HG03135 (cell line): ENCODE results near the gene VWC2L.

Experiments
- ATAC-seq: cut with Tn5 transposase; IDR thresholded peaks from one replicate; pipeline ENCODE4 v1.9.1; 2021; ENCODE audit warnings: mild to moderate bottlenecking, moderate library complexity; ENCODE audit not compliant: unreplicated experiment

VWC2L gene

DNA sequence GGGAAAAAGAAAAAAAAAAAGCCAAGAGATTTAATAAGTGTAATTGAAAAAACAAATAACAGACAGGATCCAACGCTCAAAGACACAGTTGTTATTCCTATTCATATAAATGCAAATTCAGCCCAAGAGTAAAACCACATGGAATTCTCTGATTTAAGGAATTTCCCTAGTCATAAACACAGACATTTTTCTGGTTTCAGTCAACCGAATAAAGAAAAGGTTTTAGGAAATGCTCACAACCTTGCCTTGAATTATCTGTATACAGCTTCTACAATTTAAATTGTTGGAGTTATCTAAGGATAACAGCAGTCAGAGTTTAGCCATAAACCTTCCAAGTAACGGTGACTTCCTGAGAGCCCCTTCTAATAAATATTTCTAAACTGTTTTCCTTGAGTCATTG is 122.7 kb downstream of the VWC2L start:
- ATAC-seq = no peak

DNA sequence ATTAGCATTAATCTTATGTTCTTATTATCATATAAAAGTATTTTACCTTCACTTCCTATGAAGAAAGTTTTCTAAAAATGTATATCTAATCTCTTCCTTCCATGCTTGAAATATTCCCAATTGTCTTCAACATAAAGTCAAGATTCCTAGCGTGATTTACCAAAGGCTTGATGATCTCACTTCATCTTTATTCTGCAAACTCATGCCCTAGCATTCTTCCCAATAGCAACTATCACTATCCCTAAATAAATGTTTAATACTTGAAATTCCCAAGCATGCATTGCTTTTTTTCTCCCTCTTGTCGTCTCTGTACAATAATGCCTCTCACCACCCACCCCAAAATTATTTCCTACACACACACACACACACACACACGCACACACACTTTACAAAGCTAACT is 125.8 kb downstream of the VWC2L start:
- no peak for ATAC-seq

DNA sequence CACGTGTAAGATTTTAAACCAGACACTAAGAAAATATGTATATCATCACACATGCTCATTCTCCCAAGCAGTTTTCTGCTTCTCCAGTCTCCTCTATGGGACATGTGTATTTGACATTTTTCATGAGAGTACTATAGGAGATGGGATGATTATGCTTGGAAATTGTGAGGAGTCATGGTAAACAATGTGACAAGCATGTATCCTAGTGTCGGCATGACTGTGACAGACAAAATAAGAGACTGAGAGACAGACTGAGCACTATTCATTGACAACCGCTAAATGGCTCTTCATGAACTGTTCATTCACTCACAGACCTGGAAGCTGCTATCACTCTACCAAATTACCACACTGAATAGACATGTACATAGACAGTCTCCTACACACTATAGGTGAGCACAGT is 127.1 kb downstream of the VWC2L start:
- ATAC-seq = no peak

DNA sequence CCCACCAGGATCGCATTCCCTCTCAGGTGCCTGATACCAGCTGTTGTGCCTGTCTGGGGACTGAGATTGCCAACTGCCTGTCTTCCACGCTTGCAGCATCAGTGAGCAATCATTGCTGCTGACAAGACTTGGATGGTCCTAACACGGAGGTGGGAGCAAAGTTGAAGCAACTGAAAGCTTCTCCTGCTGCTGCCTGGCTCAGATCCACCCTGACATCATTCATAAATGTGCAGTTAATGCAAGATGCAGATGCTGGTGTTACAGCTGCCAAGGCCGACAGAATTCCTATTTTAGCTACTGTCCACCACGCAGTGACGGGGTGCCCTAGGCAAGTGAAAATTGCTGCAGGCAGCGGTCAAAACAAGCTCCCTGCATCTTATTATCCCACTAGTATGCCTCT is 131.4 kb downstream of the VWC2L start:
- no peak for ATAC-seq

DNA sequence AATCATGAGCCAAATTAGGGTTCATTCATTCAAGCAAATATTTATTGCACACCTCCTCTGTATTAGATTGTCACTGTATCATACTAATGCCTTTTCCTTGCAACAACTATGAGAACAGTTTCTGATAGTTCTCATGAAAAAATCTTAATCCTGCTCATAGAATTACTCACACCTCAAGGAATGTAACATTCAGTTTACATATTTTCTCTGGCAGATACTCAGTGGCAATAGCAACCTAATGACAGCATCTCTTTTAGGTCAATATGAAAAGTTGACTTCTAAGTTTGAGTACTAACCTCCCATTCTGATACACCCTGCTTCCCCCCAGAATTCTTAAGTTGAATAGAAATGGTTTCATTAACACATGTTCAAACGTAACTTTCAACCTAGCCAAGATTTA is 132.0 kb downstream of the VWC2L start:
- ATAC-seq = no peak

DNA sequence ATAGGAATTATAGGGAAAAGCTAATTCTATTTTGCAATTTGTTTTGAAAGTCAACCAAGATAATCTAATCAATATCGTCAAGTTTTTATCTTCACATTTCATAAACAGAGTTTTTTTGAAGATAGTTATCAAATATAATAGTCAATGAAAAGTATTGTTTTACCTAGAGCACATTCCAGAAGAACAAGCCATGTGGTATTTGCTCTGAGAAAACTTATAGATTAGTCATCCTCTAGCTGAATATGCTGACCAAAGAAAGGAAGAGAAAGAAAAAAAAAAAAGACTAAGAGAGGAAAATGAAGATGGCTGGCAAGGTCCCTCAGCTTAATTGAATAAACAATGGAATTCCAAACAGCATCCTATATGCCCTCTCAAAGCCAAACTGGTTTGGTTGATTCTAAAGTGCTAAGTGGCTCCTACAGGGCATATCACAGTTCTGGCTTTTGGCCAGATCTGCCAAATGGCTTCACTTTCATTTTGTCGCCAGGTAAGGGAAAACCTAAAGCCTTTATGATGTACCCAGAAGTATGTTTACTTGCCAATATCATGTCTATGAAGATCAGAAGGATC is 132.6 kb downstream of the VWC2L start:
- no peak for ATAC-seq

- ATAC-seq = no peak
Observed at GRCh38 chr2:214545898-214546542, 135.2 kb downstream of the VWC2L start.

GRCh38 chr2:214547931-214548330 is 137.1 kb downstream of the VWC2L start:
- no peak for ATAC-seq

DNA sequence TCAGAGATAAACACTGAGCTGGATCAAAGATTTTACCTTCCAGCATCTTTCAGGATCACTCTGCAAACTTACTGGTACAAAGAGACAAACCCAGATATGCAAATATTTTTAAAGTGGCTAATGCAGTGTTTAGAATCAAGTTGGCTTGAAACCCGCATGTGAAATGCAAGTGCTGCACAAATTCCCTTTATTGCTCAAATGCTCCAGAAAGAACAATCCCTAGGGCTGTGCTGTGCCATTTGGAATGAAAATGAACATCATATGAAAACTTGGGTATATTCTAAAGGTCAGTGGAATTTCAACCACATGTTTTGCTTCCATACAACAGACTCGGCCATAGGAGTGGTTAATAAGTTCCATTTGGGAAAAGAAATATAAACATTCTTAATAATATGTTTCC is 139.1 kb downstream of the VWC2L start:
- ATAC-seq = no peak

GRCh38 chr2:214550786-214551185 is 139.9 kb downstream of the VWC2L start:
- ATAC-seq = no peak

GRCh38 chr2:214557884-214558283 is 147.0 kb downstream of the VWC2L start:
- ATAC-seq = no peak

DNA sequence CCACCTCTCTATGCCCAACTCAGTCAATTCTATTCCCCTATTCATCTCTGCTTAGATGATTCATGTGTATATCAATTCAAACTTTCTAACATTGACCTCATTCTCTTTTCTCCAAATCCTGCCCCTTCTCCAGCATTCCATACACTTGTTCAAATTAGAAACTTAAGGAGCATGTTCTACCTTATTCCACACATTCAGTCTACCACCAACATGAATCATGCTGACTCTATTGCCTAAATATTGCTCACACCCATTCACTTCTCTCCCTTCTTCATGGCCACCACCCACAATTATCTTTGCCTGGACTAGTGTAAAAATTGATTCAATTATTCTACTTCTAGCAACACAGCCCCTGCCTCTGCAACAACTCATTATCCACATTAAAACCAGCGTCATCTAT is 147.5 kb downstream of the VWC2L start:
- ATAC-seq = no peak

DNA sequence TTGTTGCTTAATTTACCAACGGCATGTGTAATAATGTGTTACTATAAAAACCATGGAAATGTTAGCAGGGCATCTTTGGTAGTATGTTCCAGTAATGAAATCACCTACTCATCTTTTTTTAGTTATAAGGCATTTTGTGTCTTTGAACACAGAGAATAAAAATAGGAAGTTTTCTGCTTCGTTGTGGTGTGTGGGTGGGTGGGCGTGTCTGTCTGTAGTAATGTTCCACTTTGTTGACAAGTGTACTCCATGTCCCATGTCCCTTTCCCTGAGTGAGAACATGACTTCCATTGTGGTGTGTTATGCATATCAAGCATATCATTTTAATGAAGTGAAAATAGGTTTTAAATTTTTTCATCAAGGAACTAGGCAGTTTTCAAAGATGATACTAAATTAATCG is 149.3 kb downstream of the VWC2L start:
- no peak for ATAC-seq

- ATAC-seq = no peak
Observed at GRCh38 chr2:214560618-214561190, 149.8 kb downstream of the VWC2L start.

DNA sequence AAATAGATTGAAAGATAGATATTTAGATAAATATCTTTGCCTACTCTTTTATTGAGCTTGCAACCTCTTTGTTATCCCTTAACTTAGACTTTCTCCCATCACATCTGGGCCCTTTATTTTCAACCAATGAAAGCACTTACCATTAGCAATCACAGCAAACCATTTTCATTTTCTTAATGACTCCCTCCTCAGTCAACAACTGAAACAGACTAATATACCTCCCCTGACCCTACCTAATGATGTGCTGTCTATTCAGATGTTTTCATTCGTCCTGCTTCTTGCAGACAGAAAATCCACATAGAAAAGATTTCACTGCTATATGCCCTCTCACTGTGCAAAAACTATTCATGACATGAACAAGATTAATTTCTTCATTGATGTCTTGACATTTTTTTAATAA is 154.4 kb downstream of the VWC2L start:
- ATAC-seq = no peak

DNA sequence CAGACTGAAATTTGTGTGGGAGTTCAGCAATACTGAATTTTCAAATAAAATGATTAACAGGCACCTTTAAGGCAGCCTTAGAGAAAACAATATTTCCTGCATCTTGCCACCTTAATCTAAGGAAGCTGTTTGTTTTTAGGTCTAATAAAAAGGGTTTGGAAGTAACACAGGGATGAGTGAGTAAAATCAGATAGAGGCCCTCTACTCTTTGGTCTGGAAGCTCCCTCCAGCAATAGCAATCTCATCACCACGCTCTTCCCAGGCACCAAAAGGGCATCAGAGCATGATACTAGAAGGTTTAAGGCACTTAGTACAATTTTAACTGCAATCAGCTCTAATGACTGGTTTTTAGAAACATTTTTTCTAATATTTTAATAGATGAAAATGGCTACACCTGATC is 155.6 kb downstream of the VWC2L start:
- ATAC-seq = no peak

DNA sequence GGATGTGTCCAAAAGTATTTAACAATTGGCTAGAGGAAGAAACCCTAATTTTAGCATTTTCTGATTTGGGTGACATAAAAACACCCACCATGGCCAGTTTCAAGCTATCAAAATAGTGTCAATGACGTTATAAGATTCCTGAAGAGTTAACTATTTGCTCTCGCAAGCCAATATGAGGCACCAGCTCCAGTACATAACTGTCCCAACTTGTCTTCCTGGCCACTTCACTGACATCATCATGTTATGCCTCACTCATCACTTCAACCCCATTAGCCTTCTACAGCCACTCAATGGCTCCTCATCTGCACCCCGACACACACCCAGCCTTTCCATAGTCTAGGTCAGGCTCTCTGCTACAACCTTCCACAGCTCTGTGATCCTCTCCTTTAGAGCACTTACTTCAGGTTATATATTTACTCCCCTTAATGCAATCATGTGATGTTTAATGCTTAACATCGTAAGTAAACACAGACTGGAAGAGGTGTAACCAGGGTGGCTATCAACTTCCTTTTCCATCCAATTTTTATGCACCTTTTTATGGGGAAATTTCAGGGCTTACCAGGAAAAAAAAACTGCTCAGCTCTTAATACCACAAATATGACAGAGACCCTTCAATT is 158.7 kb downstream of the VWC2L start:
- no peak for ATAC-seq

DNA sequence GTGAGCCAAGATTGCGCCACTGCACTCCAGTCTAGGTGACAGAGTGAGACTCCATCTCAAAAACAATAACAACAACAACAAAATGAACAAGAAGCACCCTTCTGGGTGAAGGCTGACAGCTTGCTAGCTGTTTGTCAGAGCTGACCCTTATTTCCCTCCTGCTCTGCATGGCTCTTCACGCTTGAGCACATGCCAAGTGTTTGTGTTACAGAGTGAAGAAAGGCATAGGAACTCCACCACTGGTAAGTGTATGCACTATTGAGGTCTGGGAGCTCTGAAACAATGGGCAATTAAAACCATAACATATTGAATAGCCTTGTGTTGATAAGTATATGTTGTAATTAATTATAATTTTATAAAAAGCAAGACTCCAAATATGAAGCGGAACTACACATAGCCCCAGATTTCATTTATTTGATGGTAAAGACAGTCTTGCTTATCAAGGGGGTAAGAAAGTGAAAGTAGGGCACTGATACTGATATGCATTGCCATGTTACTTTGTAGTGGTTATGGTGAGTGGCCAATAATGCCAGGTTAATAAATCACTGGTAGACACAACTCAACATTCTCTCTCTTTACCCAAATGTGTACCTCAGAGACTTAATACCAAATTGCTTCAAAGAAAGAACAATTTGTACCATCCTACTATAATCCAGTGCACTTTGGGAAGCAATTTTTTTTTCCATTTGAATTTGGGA is 163.4 kb downstream of the VWC2L start:
- ATAC-seq = no peak

DNA sequence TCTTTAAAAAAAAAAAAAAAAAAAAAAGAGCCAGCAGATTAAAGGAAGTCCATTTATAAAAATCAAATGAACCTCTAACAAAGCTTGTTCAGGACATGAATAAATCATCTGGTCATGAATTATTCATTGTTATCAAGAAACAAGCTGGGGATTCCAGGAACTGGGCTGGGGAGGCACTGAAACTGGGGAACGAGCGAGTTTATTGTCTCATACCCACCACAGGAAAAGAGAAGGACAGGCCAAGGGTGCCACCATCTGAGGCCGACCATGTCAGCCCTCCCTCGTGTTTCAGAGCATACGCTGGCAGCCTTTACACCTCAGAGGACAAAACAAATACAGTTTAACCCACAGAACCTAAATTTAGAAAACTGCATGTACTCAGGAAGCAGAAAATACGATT is 164.2 kb downstream of the VWC2L start:
- no peak for ATAC-seq

GRCh38 chr2:214575465-214575864 is 164.6 kb downstream of the VWC2L start:
- no peak for ATAC-seq

DNA sequence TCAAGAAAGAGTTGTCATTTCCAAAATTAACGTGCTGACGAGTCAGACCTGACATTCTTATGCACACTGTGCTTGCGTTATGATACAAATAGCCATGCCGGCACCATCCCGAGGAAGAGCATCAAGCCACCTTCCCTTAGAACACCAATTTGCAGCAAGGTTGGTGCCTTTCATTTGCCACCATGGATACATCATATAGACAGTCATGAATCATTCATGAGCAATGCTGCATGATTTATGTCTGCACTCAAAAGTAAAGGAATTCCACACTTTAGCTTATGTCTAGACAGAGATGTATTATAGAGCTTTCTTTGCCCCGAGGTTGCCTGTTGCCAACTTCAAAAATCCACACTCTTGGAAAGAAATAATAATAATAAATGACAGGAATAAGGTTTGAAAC is 166.9 kb downstream of the VWC2L start:
- ATAC-seq = no peak

GRCh38 chr2:214578442-214578841 is 167.6 kb downstream of the VWC2L start:
- ATAC-seq = no peak
